Left lung (tissue), 10 donors: ENCODE results near the gene ATG4B. TPM values are rescaled to one million over a fixed set of nuclear protein-coding genes. Genes with fewer than 3 reads are reported as not detected.

Experiments
- ATAC-seq: fragments of 200-7000 bp; cut with Tn5 transposase; one replicate; pipeline ENCODE4 v1.9.1; 2020; ENCODE audit warnings: moderate library complexity
- DNase-seq, 4 donors: peaks; one replicate each; pipeline ENCODE4 v3.0.0-alpha.2; 2013 to 2020
- H3K27ac ChIP-seq, 2 donors: fragments of 200-600 bp; sonication (generic) in 1 of 2; one replicate each; pipeline versions ENCODE4 v1.5.0 to v1.8.0; 2020 to 2021
- H3K27me3 ChIP-seq, 2 donors: fragments of 200-600 bp; sonication (generic) in 1 of 2; one replicate each; pipeline versions ENCODE4 v1.5.0 to v1.8.0; 2020 to 2021
- H3K36me3 ChIP-seq, 2 donors: fragments of 200-600 bp; sonication (generic) in 1 of 2; one replicate each; pipeline versions ENCODE4 v1.5.0 to v1.8.0; 2020 to 2021
- H3K4me1 ChIP-seq, 2 donors: fragments of 200-600 bp; one replicate each; pipeline ENCODE4 v1.8.0; 2021
- H3K4me3 ChIP-seq, 2 donors: fragments of 200-600 bp; sonication (generic) in 1 of 2; one replicate each; pipeline versions ENCODE4 v1.5.0 to v1.8.0; 2020 to 2021; ENCODE audit warnings: mild to moderate bottlenecking in 1 of 2
- H3K9me3 ChIP-seq, 2 donors: fragments of 200-600 bp; sonication (generic) in 1 of 2; one replicate each; pipeline versions ENCODE4 v1.5.0 to v1.8.0; 2020 to 2021
- intact Hi-C, 2 donors: fragments of 100-400 bp; cut with DNase I; formaldehyde crosslinking; loops; one replicate each; pipeline versions ENCODE4 v1.11.2 to v1.14.2; 2022
- polyA plus RNA-seq, 6 donors: library from polyadenylated mRNA; unstranded; fragments of 120-200 nt; gene quantifications; one replicate each; pipeline ENCODE4 v1.2.1, GENCODE V29; 2013; ENCODE audit not compliant: insufficient read length in 6 of 6
- total RNA-seq, 2 donors: library from RNA; stranded (reverse); fragmentation: NEBNext Ultra II Directional; extraction: Animal tissue kit (Norgen Biotek cat#: 25700); gene quantifications; one replicate each; pipeline ENCODE4 v1.2.1, GENCODE V29; 2021
- TF ChIP-seq, protein P1 (sequence below), 2 donors: fragments of 200-600 bp; sonication (generic) in 1 of 2; IDR thresholded peaks; one replicate each; pipeline versions ENCODE4 v1.5.0 to v1.8.0; 2021; ENCODE audit warnings: antibody characterized with exemption in 2 of 2
- donor health status: DM: no; HTN: yes; CAD: no.
- donor health status: DM: no; HTN: no; CAD: no.

Gene ATG4B
- total and polyA plus RNA-seq, 8 donors: 60.5 to 98.3 (median 79.3) TPM

DNA sequence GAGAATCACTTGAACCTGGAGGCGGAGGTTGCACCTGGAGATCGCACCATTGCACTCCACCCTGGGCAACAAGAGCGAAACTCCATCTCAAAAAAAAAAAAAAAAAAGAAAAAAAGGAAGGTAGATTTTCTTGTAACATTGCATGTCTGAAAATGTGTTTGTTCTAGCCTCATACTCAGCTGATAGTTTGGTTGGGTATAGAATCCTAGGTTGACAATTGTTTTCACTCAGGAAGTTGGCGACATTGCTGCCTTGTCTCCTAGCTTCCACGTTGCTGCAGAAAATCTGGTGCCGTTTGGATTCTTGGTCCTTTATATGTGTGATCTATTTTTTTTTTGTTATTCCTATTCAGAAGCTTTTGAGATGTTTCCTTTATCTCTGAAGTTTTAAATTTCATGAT, 69.0 kb downstream of the ATG4B start:
- no peak for DNase-seq
- H3K36me3 ChIP-seq: peaks cover 0 to 72% of the 10 kb centered on the region in 2 donors
- H3K4me3 ChIP-seq: no peak overlapping the region
- peaks cover 0 to 15% of the 10 kb centered on the region in 2 donors for H3K4me1 ChIP-seq
- H3K27ac ChIP-seq: no peak overlapping the region
- no peaks in the 10 kb centered on the region for H3K27me3 ChIP-seq
- no peaks in the 10 kb centered on the region for H3K9me3 ChIP-seq
- TF ChIP-seq, protein P1, sequence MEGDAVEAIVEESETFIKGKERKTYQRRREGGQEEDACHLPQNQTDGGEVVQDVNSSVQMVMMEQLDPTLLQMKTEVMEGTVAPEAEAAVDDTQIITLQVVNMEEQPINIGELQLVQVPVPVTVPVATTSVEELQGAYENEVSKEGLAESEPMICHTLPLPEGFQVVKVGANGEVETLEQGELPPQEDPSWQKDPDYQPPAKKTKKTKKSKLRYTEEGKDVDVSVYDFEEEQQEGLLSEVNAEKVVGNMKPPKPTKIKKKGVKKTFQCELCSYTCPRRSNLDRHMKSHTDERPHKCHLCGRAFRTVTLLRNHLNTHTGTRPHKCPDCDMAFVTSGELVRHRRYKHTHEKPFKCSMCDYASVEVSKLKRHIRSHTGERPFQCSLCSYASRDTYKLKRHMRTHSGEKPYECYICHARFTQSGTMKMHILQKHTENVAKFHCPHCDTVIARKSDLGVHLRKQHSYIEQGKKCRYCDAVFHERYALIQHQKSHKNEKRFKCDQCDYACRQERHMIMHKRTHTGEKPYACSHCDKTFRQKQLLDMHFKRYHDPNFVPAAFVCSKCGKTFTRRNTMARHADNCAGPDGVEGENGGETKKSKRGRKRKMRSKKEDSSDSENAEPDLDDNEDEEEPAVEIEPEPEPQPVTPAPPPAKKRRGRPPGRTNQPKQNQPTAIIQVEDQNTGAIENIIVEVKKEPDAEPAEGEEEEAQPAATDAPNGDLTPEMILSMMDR (IDR thresholded peaks at IDR 0.05): no peak
- ATAC-seq: no peak
- intact Hi-C loops: no loop called here

DNA sequence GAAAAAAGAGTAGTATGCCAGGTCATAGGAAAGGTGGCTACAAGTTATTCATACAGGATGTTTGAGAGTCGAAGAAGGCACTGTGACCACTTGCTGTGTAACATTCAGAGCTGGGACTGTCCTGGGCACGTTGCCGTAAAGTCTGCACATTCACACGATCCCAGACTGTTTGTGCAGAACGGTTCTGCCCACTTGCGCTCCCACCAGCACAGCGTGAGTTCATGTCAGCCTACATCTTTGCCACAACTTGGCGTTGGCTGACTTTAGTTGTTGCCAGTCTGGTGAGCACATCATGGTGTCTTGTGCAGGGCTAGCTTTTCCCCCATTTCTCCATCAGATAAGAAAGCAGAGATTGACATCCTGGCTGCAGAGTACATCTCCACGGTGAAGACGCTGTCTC, 71.4 kb downstream of the ATG4B start:
- TF ChIP-seq, protein P1 (IDR thresholded peaks at IDR 0.05): no peak
- Histone ChIP-seq H3K36me3 (peaks cover 0 to 95% of the 10 kb centered on the region in 2 donors), H3K4me1 (no peaks in the 10 kb centered on the region), H3K27me3 (no peaks in the 10 kb centered on the region), H3K27ac (no peak overlapping the region), H3K9me3 (no peaks in the 10 kb centered on the region), H3K4me3 (no peak overlapping the region)
- intact Hi-C loops: no loop called here
- no peak for ATAC-seq
- peak in 1 of 4 donors; percentile 20 for DNase-seq

DNA sequence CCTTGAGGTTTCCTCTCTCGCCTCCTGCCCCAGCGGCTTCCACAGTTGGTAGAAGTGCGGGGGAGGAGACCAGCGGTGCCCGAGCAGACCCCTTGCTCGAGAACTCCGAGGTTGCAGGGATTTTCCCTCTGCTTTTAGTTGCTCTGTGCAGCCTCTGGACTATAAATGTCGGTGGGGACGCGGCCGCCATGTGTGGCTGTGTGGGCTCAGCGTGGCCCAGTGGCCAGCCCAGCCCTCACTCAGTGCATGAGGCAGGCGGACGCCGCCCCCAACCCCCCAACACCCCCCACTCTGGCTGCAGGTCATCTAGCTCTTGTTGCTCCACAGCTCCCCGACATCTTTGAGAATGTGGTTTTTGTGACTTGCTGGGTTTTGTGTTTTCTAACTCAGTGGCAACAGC, 81.6 kb downstream of the ATG4B start:
- ATAC-seq: no peak
- Histone ChIP-seq H3K4me1 (no peaks in the 10 kb centered on the region), H3K36me3 (peaks cover 0 to 92% of the 10 kb centered on the region in 2 donors), H3K27ac (no peak overlapping the region), H3K4me3 (no peak overlapping the region), H3K27me3 (no peaks in the 10 kb centered on the region), H3K9me3 (peaks cover 0 to 12% of the 10 kb centered on the region in 2 donors)
- DNase-seq: no peak
- intact Hi-C loops: no loop called here
- TF ChIP-seq, protein P1 (IDR thresholded peaks at IDR 0.05): no peak

DNA sequence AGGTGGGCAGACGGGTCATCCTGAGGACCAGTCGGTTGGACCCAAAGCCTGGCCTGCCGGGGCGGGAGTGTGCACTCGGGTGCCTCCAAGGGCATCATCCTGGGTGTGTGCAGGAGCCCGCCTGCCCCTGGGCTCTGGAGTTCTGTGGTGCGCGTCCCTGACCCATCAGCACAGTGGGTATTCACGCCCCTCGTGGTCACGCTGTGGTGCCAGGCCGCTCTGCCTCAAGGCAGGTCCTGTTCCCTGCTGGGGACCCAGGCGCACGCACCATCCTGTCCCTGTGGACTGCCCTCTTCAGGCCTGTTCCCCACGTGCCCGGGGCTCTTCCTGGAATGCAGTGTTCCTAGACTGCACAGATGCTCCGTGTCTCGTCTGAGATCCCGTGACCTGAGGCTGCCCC, 82.6 kb downstream of the ATG4B start:
- peaks cover 0 to 92% of the 10 kb centered on the region in 2 donors for H3K36me3 ChIP-seq
- peak in 1 of 4 donors; percentile 73 for DNase-seq
- intact Hi-C loops: no loop called here
- TF ChIP-seq, protein P1 (IDR thresholded peaks at IDR 0.05): no peak
- peaks cover 0 to 12% of the 10 kb centered on the region in 2 donors for H3K9me3 ChIP-seq
- H3K4me1 ChIP-seq: peaks cover 0 to 3% of the 10 kb centered on the region in 2 donors
- ATAC-seq: no peak
- H3K27me3 ChIP-seq: no peaks in the 10 kb centered on the region
- no peak overlapping the region for H3K4me3 ChIP-seq
- H3K27ac ChIP-seq: no peak overlapping the region

DNA sequence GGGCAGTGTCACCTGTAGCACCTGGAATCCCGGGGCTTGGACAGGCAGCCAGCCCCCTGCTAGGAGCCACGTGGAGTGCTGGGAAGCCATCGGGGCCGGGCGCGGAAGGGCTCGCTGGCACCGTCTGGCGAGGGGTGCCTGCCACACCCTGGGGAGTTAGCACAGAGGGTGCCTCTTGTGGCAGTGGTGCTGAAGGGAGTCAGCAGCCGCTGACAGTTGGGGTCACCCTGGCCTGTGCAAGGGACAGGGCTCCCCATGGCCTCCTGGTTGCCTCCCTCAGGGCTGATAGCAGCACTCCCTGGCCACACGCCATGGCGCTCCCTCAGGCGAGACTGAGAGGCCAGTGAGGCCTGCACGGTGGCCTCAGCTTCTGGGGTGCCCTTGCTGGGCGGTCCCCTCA, 83.1 kb downstream of the ATG4B start:
- peaks cover 0 to 94% of the 10 kb centered on the region in 2 donors for H3K36me3 ChIP-seq
- intact Hi-C loops: no loop called here
- no peaks in the 10 kb centered on the region for H3K27me3 ChIP-seq
- ATAC-seq: peak; percentile 12
- H3K4me3 ChIP-seq: no peak overlapping the region
- H3K27ac ChIP-seq: no peak overlapping the region
- TF ChIP-seq, protein P1 (IDR thresholded peaks at IDR 0.05): no peak
- H3K9me3 ChIP-seq: peaks cover 0 to 12% of the 10 kb centered on the region in 2 donors
- H3K4me1 ChIP-seq: peaks cover 0 to 3% of the 10 kb centered on the region in 2 donors
- peak in 1 of 4 donors; percentile 60 for DNase-seq
